ENCODE measurements around the gene COA1.

GRCh38 chr7:43727494-43727893 is 1.8 kb downstream of the COA1 start:
- TF ChIP-seq CTCF (IDR thresholded peaks at IDR 0.05) (no peak), EZH2 (IDR thresholded peaks at IDR 0.05) (no peak)
